ENCODE data around the gene OTOG. TPM values are rescaled to one million over a fixed set of nuclear protein-coding genes. Genes with fewer than 3 reads are reported as not detected.

The OTOG gene
- total and polyA plus RNA-seq, 11 donors, result not detected

GRCh38 chr11:17598700-17599459 is 51.8 kb downstream of the OTOG start:
- intact Hi-C loops (cut with DNase I), result loop anchor here (1.0 to 5.0 kb wide), 9 partner anchors 121 to 383 kb away; partner anchors contain the start of gene KCNC1 (in 1 of the 10)
- 28 to 31% (median 30%) methylated on average over 17 of the region's 17 CpGs for WGBS, 4 donors
- no peak for TF ChIP-seq POLR2A (IDR thresholded peaks at IDR 0.05)
- peak; percentile 78 to 94 (median 90) for TF ChIP-seq CTCF (IDR thresholded peaks at IDR 0.05)
- Histone ChIP-seq H3K4me1 (no peaks in the 10 kb centered on the region), H3K9me3 (no peaks in the 10 kb centered on the region), H3K27me3 (peaks cover 0 to 13% (median 0%) of the 10 kb centered on the region in 9 donors), H3K27ac (no peak overlapping the region), H3K4me3 (no peak overlapping the region), H3K36me3 (no peaks in the 10 kb centered on the region)
- ATAC-seq (peak; percentile 37 to 90 (median 78)), DNase-seq (peak; percentile 51 to 77 (median 67))

GRCh38 chr11:17599460-17599925 is 52.4 kb downstream of the OTOG start:
- H3K4me3 ChIP-seq, result no peak overlapping the region
- H3K27ac ChIP-seq, result no peak overlapping the region
- DNase-seq, result no peak
- intact Hi-C loops (cut with DNase I), result loop anchor here (1.0 to 5.0 kb wide), 9 partner anchors 121 to 383 kb away; partner anchors contain the start of gene KCNC1 (in 1 of the 10)
- TF ChIP-seq POLR2A (IDR thresholded peaks at IDR 0.05) (no peak), CTCF (IDR thresholded peaks at IDR 0.05) (no peak)
- H3K4me1 ChIP-seq, result no peaks in the 10 kb centered on the region
- H3K9me3 ChIP-seq, result no peaks in the 10 kb centered on the region
- no peaks in the 10 kb centered on the region for H3K36me3 ChIP-seq
- ATAC-seq, result no peak
- 61 to 68% (median 65%) methylated on average over 9 to 10 of the region's 10 CpGs for WGBS, 4 donors
- peaks cover 0 to 13% (median 0%) of the 10 kb centered on the region in 9 donors for H3K27me3 ChIP-seq

GRCh38 chr11:17600316-17601255 is 53.5 kb downstream of the OTOG start:
- Histone ChIP-seq H3K4me1 (peaks cover 0 to 2% (median 0%) of the 10 kb centered on the region in 12 donors), H3K36me3 (no peaks in the 10 kb centered on the region), H3K27ac (no peak overlapping the region), H3K4me3 (no peak overlapping the region), H3K27me3 (peaks cover 0 to 13% (median 0%) of the 10 kb centered on the region in 9 donors), H3K9me3 (no peaks in the 10 kb centered on the region)
- no peak for ATAC-seq
- no peak for DNase-seq
- 77 to 85% (median 84%) methylated on average over 13 to 16 of the region's 16 CpGs for WGBS, 4 donors
- TF ChIP-seq POLR2A (IDR thresholded peaks at IDR 0.05) (no peak), CTCF (IDR thresholded peaks at IDR 0.05) (no peak)
- intact Hi-C loops (cut with DNase I), result loop anchor here in 6 of 10 donors (5.0 to 10.0 kb wide), 4 partner anchors 117 to 377 kb away; partner anchors contain the start of gene MYOD1 (in 1 of the 6)
